A549 (cell line): ENCODE data around the gene PBRM1.

Source experiments
- JUNB ChIP-seq: fragments of >200 bp; sonication (Bioruptor Twin); formaldehyde crosslinking; IDR thresholded peaks from 2 replicates; pipeline ENCODE4 v1.6.1; 2016
- MYC ChIP-seq: IDR thresholded peaks from 2 replicates; pipeline ENCODE4 v1.6.1; 2012; ENCODE audit warnings: mild to moderate bottlenecking, inconsistent platforms, low read length, improper control_type of control experiment, borderline replicate concordance
- POLR2A ChIP-seq: IDR thresholded peaks from 2 replicates; pipeline ENCODE4 v1.6.1; 2012; ENCODE audit warnings: mild to moderate bottlenecking, low read length
- RFX5 ChIP-seq: fragments of 450-650 bp; IDR thresholded peaks from 2 replicates; pipeline ENCODE4 v1.7.1; 2014; ENCODE audit warnings: antibody characterized with exemption, mild to moderate bottlenecking, moderate library complexity
- TF ChIP-seq, protein P1 (sequence below): fragments of >200 bp; sonication (Bioruptor Twin); formaldehyde crosslinking; IDR thresholded peaks from 3 replicates; pipeline ENCODE4 v1.5.1; 2016
- TF ChIP-seq, protein P2 (sequence below): IDR thresholded peaks from 2 replicates; pipeline ENCODE4 v1.6.1; 2012; ENCODE audit warnings: low read depth, borderline replicate concordance

DNA sequence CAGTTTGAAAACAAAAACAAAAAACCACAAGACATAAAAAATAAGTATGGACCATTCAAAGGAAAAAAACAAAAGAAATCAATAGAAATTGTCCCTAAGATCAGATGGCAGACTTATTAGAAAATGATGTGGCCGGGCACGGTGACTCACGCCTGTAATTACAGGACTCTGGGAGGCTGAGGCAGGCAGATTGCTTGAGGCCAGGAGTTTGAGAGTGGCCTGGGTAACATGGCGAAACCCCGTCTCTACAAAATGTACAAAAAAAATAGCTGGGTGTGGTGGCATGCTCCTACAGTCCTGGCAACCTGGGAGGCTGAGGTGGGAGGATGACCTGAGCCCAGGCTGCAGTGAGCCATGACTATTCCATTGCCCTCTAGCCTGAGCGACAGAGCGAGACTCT is 36.8 kb upstream of the PBRM1 start:
- TF ChIP-seq, protein P1, sequence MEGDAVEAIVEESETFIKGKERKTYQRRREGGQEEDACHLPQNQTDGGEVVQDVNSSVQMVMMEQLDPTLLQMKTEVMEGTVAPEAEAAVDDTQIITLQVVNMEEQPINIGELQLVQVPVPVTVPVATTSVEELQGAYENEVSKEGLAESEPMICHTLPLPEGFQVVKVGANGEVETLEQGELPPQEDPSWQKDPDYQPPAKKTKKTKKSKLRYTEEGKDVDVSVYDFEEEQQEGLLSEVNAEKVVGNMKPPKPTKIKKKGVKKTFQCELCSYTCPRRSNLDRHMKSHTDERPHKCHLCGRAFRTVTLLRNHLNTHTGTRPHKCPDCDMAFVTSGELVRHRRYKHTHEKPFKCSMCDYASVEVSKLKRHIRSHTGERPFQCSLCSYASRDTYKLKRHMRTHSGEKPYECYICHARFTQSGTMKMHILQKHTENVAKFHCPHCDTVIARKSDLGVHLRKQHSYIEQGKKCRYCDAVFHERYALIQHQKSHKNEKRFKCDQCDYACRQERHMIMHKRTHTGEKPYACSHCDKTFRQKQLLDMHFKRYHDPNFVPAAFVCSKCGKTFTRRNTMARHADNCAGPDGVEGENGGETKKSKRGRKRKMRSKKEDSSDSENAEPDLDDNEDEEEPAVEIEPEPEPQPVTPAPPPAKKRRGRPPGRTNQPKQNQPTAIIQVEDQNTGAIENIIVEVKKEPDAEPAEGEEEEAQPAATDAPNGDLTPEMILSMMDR, result no peak
- TF ChIP-seq MYC (no peak), POLR2A (no peak), RFX5 (no peak), JUNB (no peak)
- TF ChIP-seq, protein P2, sequence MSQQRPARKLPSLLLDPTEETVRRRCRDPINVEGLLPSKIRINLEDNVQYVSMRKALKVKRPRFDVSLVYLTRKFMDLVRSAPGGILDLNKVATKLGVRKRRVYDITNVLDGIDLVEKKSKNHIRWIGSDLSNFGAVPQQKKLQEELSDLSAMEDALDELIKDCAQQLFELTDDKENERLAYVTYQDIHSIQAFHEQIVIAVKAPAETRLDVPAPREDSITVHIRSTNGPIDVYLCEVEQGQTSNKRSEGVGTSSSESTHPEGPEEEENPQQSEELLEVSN, result no peak
